H1 (cell line): ENCODE measurements around the gene ITPK1. TPM values are rescaled to one million over a fixed set of nuclear protein-coding genes. Genes with fewer than 3 reads are reported as not detected.

Source experiments
- BRCA1 ChIP-seq: IDR thresholded peaks from 2 replicates; pipeline ENCODE4 v1.6.1; 2012; ENCODE audit warnings: low read depth, low read length, improper control_type of control experiment
- EZH2 ChIP-seq: fragments of 200-600 bp; sonication (generic); IDR thresholded peaks from 2 replicates; pipeline ENCODE4 v1.7.1; 2012; ENCODE audit warnings: low read depth, mild to moderate bottlenecking, moderate library complexity, low read length, inconsistent platforms; ENCODE audit not compliant: severe bottlenecking
- HDAC6 ChIP-seq: IDR thresholded peaks from one replicate; pipeline ENCODE4 v1.7.1; 2012; ENCODE audit warnings: low read depth, mild to moderate bottlenecking, inconsistent platforms, low read length, moderate library complexity
- KDM4A ChIP-seq: IDR thresholded peaks from one replicate; pipeline ENCODE4 v1.7.1; 2012; ENCODE audit warnings: low read depth, mild to moderate bottlenecking, moderate library complexity, low read length, inconsistent platforms; ENCODE audit not compliant: severe bottlenecking
- MAFK ChIP-seq: IDR thresholded peaks from 2 replicates; pipeline ENCODE4 v1.6.1; 2012; ENCODE audit warnings: low read depth, mild to moderate bottlenecking, improper control_type of control experiment, low read length
- POU5F1 ChIP-seq: IDR thresholded peaks from 2 replicates; pipeline ENCODE4 v1.6.1; 2011; ENCODE audit warnings: low read depth, mild to moderate bottlenecking, low read length, moderate library complexity
- RAD21 ChIP-seq, 2 experiments: IDR thresholded peaks in 1 of 2; conservative IDR thresholded peaks in 1 of 2; 2 replicates each; pipeline ENCODE4 v1.6.1; 2011; ENCODE audit warnings: low read depth in 2 of 2, low read length in 2 of 2, improper control_type of control experiment in 1 of 2, inconsistent platforms in 1 of 2, mild to moderate bottlenecking in 1 of 2, moderate library complexity in 1 of 2
- TAF1 ChIP-seq: IDR thresholded peaks from 2 replicates; pipeline ENCODE4 v1.6.1; 2011; ENCODE audit warnings: mild to moderate bottlenecking, low read depth, low read length
- polyA plus RNA-seq, 7 experiments: library from polyadenylated mRNA; depleted of rRNA in 3 of 7; stranded (reverse) in 5 of 7; unstranded in 2 of 7; fragments of >200 nt in 5 of 7; fragments of 200-250 nt in 2 of 7; gene quantifications; 1 replicate in 5 of 7; 2 replicates in 1 of 7; 4 replicates in 1 of 7; pipeline versions ENCODE4 v1.2.1 to v1.2.3, GENCODE V29; 2011 to 2013; ENCODE audit warnings: missing spikeins in 2 of 7, mixed read lengths in 2 of 7
- total RNA-seq: library from RNA; stranded (reverse); fragmentation: NEBNext Ultra II Directional; extraction: Animal tissue kit (Norgen Biotek cat#: 25700); gene quantifications from 2 replicates; pipeline ENCODE4 v1.2.1, GENCODE V29; 2021
- TF ChIP-seq, protein P1 (sequence below): fragments of 300-600 bp; sonication (generic); IDR thresholded peaks from 2 replicates; pipeline ENCODE4 v1.7.1; 2012; ENCODE audit warnings: low read length, moderate library complexity, mild to moderate bottlenecking, inconsistent platforms; ENCODE audit not compliant: insufficient replicate concordance

ITPK1 gene
- total and polyA plus RNA-seq, 2 of the 8 experiments (the other 6 are each of a cell fraction or from before 2014, with no cell fraction given), result 108 to 143 TPM

DNA sequence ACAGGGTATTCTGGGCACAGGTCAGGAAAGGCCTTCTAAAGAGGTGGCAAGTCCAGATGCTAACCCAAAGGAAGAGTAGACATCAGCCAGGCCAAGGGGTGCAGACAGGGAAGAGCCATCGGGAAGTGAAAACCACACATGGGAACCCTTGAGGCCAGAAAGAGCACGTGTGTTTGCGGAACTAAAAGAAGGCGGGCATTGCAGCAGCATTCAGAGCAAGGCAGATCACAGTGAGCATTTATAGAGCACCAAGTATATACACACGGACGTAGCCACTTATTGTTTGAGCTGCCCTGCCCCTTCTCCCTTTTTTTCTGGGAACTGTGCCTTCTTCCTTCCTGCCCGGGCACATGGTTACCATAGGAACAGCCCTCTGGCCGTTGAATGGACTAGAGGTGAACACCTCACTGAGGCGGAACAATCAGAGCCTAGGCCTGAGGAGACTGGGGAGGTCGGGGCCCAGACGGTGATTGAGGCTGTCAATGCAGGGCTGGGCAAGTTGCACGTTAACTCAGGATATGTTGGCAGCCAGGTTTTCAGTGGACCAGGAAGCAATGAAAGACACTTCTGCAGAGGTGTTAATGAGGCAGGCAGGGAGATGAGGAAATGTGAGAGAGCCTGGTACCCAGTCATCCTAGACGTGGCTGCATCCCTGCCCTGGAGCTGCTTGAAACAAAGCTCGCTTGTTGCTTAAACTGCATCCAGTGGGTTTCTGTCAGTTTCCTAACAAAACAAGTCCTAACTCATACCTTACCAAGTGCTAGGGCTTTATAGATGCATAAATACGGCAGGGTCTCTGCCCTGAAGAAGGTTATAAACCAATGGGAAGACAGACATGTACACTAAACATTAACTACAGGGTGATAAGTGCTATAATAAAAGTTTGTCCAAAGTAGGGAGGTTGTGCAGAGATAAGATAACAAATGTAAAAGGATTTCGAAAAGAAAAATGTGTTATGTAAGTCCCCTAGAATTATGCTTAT lies 34.8 kb upstream of the ITPK1 start (continued):
- TF ChIP-seq, protein P1, sequence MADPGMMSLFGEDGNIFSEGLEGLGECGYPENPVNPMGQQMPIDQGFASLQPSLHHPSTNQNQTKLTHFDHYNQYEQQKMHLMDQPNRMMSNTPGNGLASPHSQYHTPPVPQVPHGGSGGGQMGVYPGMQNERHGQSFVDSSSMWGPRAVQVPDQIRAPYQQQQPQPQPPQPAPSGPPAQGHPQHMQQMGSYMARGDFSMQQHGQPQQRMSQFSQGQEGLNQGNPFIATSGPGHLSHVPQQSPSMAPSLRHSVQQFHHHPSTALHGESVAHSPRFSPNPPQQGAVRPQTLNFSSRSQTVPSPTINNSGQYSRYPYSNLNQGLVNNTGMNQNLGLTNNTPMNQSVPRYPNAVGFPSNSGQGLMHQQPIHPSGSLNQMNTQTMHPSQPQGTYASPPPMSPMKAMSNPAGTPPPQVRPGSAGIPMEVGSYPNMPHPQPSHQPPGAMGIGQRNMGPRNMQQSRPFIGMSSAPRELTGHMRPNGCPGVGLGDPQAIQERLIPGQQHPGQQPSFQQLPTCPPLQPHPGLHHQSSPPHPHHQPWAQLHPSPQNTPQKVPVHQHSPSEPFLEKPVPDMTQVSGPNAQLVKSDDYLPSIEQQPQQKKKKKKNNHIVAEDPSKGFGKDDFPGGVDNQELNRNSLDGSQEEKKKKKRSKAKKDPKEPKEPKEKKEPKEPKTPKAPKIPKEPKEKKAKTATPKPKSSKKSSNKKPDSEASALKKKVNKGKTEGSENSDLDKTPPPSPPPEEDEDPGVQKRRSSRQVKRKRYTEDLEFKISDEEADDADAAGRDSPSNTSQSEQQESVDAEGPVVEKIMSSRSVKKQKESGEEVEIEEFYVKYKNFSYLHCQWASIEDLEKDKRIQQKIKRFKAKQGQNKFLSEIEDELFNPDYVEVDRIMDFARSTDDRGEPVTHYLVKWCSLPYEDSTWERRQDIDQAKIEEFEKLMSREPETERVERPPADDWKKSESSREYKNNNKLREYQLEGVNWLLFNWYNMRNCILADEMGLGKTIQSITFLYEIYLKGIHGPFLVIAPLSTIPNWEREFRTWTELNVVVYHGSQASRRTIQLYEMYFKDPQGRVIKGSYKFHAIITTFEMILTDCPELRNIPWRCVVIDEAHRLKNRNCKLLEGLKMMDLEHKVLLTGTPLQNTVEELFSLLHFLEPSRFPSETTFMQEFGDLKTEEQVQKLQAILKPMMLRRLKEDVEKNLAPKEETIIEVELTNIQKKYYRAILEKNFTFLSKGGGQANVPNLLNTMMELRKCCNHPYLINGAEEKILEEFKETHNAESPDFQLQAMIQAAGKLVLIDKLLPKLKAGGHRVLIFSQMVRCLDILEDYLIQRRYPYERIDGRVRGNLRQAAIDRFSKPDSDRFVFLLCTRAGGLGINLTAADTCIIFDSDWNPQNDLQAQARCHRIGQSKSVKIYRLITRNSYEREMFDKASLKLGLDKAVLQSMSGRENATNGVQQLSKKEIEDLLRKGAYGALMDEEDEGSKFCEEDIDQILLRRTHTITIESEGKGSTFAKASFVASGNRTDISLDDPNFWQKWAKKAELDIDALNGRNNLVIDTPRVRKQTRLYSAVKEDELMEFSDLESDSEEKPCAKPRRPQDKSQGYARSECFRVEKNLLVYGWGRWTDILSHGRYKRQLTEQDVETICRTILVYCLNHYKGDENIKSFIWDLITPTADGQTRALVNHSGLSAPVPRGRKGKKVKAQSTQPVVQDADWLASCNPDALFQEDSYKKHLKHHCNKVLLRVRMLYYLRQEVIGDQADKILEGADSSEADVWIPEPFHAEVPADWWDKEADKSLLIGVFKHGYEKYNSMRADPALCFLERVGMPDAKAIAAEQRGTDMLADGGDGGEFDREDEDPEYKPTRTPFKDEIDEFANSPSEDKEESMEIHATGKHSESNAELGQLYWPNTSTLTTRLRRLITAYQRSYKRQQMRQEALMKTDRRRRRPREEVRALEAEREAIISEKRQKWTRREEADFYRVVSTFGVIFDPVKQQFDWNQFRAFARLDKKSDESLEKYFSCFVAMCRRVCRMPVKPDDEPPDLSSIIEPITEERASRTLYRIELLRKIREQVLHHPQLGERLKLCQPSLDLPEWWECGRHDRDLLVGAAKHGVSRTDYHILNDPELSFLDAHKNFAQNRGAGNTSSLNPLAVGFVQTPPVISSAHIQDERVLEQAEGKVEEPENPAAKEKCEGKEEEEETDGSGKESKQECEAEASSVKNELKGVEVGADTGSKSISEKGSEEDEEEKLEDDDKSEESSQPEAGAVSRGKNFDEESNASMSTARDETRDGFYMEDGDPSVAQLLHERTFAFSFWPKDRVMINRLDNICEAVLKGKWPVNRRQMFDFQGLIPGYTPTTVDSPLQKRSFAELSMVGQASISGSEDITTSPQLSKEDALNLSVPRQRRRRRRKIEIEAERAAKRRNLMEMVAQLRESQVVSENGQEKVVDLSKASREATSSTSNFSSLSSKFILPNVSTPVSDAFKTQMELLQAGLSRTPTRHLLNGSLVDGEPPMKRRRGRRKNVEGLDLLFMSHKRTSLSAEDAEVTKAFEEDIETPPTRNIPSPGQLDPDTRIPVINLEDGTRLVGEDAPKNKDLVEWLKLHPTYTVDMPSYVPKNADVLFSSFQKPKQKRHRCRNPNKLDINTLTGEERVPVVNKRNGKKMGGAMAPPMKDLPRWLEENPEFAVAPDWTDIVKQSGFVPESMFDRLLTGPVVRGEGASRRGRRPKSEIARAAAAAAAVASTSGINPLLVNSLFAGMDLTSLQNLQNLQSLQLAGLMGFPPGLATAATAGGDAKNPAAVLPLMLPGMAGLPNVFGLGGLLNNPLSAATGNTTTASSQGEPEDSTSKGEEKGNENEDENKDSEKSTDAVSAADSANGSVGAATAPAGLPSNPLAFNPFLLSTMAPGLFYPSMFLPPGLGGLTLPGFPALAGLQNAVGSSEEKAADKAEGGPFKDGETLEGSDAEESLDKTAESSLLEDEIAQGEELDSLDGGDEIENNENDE, result no peak
- TF ChIP-seq EZH2 (no peak), TAF1 (no peak), BRCA1 (no peak), KDM4A (no peak), HDAC6 (no peak), RAD21 (IDR thresholded peaks at IDR 0.05 in 1 of 2, conservative IDR thresholded peaks at IDR 0.05 in 1 of 2; ENCODE audit: low read depth in 2 of 2, low read length in 2 of 2) (no peak), POU5F1 (no peak), MAFK (no peak)
